K562 (cell line): Measurements from ENCODE around the gene CDT1. TPM values are rescaled to one million over a fixed set of nuclear protein-coding genes. Genes with fewer than 3 reads are reported as not detected.

Experiments
- CEBPG ChIP-seq, 3 experiments: fragments of 200-800 bp in 1 of 3; sonication (Bioruptor generic) in 1 of 3; sonication (generic) in 1 of 3; formaldehyde crosslinking in 1 of 3; IDR thresholded peaks in 2 of 3; conservative IDR thresholded peaks in 1 of 3; 2 replicates each; pipeline versions ENCODE4 v1.6.1 to v1.8.0; 2016 to 2022; ENCODE audit warnings: missing compliant biosample characterization in 2 of 3, missing genetic modification characterization in 2 of 3, mild to moderate bottlenecking in 1 of 3, missing genetic modification reagents in 1 of 3
- CUX1 ChIP-seq: fragments of 200-800 bp; sonication (Bioruptor generic); IDR thresholded peaks from 2 replicates; pipeline ENCODE4 v1.6.1; 2016; ENCODE audit warnings: missing genetic modification characterization, missing compliant biosample characterization
- DPF2 ChIP-seq: fragments of 450-650 bp; IDR thresholded peaks from 2 replicates; pipeline ENCODE4 v1.6.1; 2016
- FOS ChIP-seq: IDR thresholded peaks from 3 replicates; pipeline ENCODE4 v1.6.1; 2011; ENCODE audit not compliant: insufficient read length; ENCODE audit errors: extremely low read depth
- HMGXB4 ChIP-seq: sonication (generic); formaldehyde crosslinking; IDR thresholded peaks from 2 replicates; pipeline ENCODE4 v1.8.1; 2023; ENCODE audit warnings: mild to moderate bottlenecking, missing genetic modification reagents
- KDM5B ChIP-seq: fragments of 200-600 bp; sonication (generic); IDR thresholded peaks from 2 replicates; pipeline ENCODE4 v1.6.1; 2012; ENCODE audit warnings: low read depth, mild to moderate bottlenecking, moderate library complexity, low read length, control low read depth, inconsistent platforms; ENCODE audit not compliant: insufficient replicate concordance
- NEUROD1 ChIP-seq: fragments of 150-350 bp; IDR thresholded peaks from 2 replicates; pipeline ENCODE4 v1.6.1; 2014; ENCODE audit warnings: borderline replicate concordance, low read length, low read depth; ENCODE audit not compliant: partially characterized antibody
- NR2C2 ChIP-seq, 2 experiments: fragments of 200-800 bp in 1 of 2; sonication (Bioruptor generic) in 1 of 2; sonication (generic) in 1 of 2; formaldehyde crosslinking in 1 of 2; IDR thresholded peaks; 2 replicates each; pipeline versions ENCODE4 v1.6.1 to v1.8.0; 2016 to 2022; ENCODE audit warnings: mild to moderate bottlenecking in 1 of 2, missing compliant biosample characterization in 1 of 2, missing genetic modification characterization in 1 of 2, missing genetic modification reagents in 1 of 2
- PRPF4 ChIP-seq: fragments of 200-400 bp; formaldehyde crosslinking; IDR thresholded peaks from one replicate; pipeline ENCODE4 v1.6.1; 2017; ENCODE audit warnings: low read length, low read depth, mild to moderate bottlenecking; ENCODE audit not compliant: insufficient read depth, poor library complexity, severe bottlenecking
- SP1 ChIP-seq: sonication (generic); formaldehyde crosslinking; IDR thresholded peaks from 2 replicates; pipeline ENCODE4 v1.8.1; 2022; ENCODE audit warnings: mild to moderate bottlenecking, missing genetic modification reagents
- TOE1 ChIP-seq, 2 experiments: fragments of 450-650 bp in 1 of 2; sonication (generic) in 1 of 2; formaldehyde crosslinking in 1 of 2; IDR thresholded peaks; 2 replicates each; pipeline versions ENCODE4 v1.7.1 to v1.8.0; 2016 to 2022; ENCODE audit warnings: borderline replicate concordance in 2 of 2, mild to moderate bottlenecking in 2 of 2, antibody characterized with exemption in 1 of 2, inconsistent platforms in 1 of 2, low read depth in 1 of 2, missing genetic modification reagents in 1 of 2, moderate library complexity in 1 of 2
- ZNF707 ChIP-seq: fragments of 250-450 bp; sonication (Bioruptor Pico); conservative IDR thresholded peaks from 2 replicates; pipeline ENCODE4 v1.8.0; 2022; ENCODE audit warnings: inconsistent platforms, mild to moderate bottlenecking, moderate library complexity
- ZNF740 ChIP-seq, 3 experiments: fragments of 200-800 bp in 1 of 3; sonication (Bioruptor generic) in 1 of 3; sonication (generic) in 1 of 3; formaldehyde crosslinking in 1 of 3; IDR thresholded peaks; 2 replicates each; pipeline versions ENCODE4 v1.6.1 to v1.8.0; 2016 to 2022; ENCODE audit warnings: mild to moderate bottlenecking in 2 of 3, missing compliant biosample characterization in 2 of 3, missing genetic modification characterization in 2 of 3, missing genetic modification reagents in 1 of 3
- polyA plus RNA-seq, 8 experiments: library from polyadenylated mRNA; depleted of rRNA in 4 of 8; stranded (reverse) in 5 of 8; unstranded in 3 of 8; fragments of >200 nt; fragmentation: Nextera tagmentation in 2 of 8; fragmentation: Illumina TruSeq in 1 of 8; extraction: Ambion mirVana in 2 of 8; extraction: Trizol in 1 of 8; gene quantifications; 2 replicates each; pipeline versions ENCODE4 v1.2.1 to v1.2.3, GENCODE V29; 2011 to 2014; ENCODE audit warnings: inconsistent platforms in 1 of 8, missing spikeins in 1 of 8
- total RNA-seq, 7 experiments: library from RNA; depleted of rRNA in 6 of 7; stranded (reverse); fragments of >200 nt in 6 of 7; fragmentation: Illumina TruSeq in 2 of 7; extraction: Trizol in 2 of 7; gene quantifications; 2 replicates each; pipeline versions ENCODE4 v1.2.1 to v1.2.3, GENCODE V29; 2011 to 2021; ENCODE audit warnings: low replicate concordance in 1 of 7

The CDT1 gene
- total and polyA plus RNA-seq, 9 of the 15 experiments (the other 6 are each of a cell fraction or from before 2014, with no cell fraction given): 0.92 to 178 (median 14.2) TPM

GRCh38 chr16:88839026-88839529 is 35.5 kb downstream of the CDT1 start (continued):
- TF ChIP-seq NR2C2 (CRISPR knock-in tag; IDR thresholded peaks at IDR 0.05) (0 out of 2 replicates have a peak, but pooled peaks have one; percentile 42), NR2C2 (tag; IDR thresholded peaks at IDR 0.05) (no peak), HMGXB4 (CRISPR knock-in tag) (0 out of 2 replicates have a peak, but pooled peaks have one; percentile 26), NEUROD1 (no peak), PRPF4 (peak; percentile 95), DPF2 (no peak), TOE1 (IDR thresholded peaks at IDR 0.05; ENCODE audit: borderline replicate concordance) (no peak), TOE1 (CRISPR knock-in tag; IDR thresholded peaks at IDR 0.05; ENCODE audit: borderline replicate concordance, low read depth) (no peak), FOS (no peak), CUX1 (CRISPR knock-in tag) (no peak), KDM5B (no peak), SP1 (CRISPR knock-in tag) (peak; percentile 61), ZNF707 (CRISPR knock-in tag) (no peak), ZNF740 (CRISPR knock-in tag; IDR thresholded peaks at IDR 0.05) (peak; percentile 63), ZNF740 (tag; IDR thresholded peaks at IDR 0.05) (no peak), CEBPG (CRISPR knock-in tag; IDR thresholded peaks at IDR 0.05) (no peak), CEBPG (tag; conservative IDR thresholded peaks at IDR 0.05 in 1 of 2, IDR thresholded peaks at IDR 0.05 in 1 of 2) (no peak)
